NCI-H128 (cell line): ENCODE data around the gene ADAM33.

ENCODE experiments used
- DNase-seq: peaks from one replicate; lab custom pipeline; 2025; ENCODE audit not compliant: unreplicated experiment; lab: John Stamatoyannopoulos, UW

Gene ADAM33

GRCh38 chr20:3670945-3671344 is 10.9 kb downstream of the ADAM33 start:
- DNase-seq: no peak

GRCh38 chr20:3670511-3670910 is 11.3 kb downstream of the ADAM33 start:
- no peak for DNase-seq

- DNase-seq: no peak
These were observed 12.0 kb downstream of the ADAM33 start for GRCh38 chr20:3669710-3670367.

- no peak for DNase-seq
These were observed 14.3 kb downstream of the ADAM33 start for GRCh38 chr20:3667434-3668037.

GRCh38 chr20:3663858-3664257 is 18.0 kb downstream of the ADAM33 start:
- DNase-seq: no peak

- DNase-seq: no peak
These were observed 18.6 kb downstream of the ADAM33 start, which contains the start of gene GFRA4 for GRCh38 chr20:3663031-3663701. TSS of gene GFRA4 (minus strand) at chr20:3663399. CDS start at chr20:3663399, 0 bp downstream.

- no peak for DNase-seq
These were observed 19.8 kb downstream of the ADAM33 start for GRCh38 chr20:3661814-3662665.

- no peak for DNase-seq
These were observed 20.6 kb downstream of the ADAM33 start for GRCh38 chr20:3661060-3661813.

GRCh38 chr20:3660262-3661059 is 21.3 kb downstream of the ADAM33 start:
- no peak for DNase-seq

- no peak for DNase-seq
These were observed 22.1 kb downstream of the ADAM33 start for GRCh38 chr20:3659492-3660261.

- no peak for DNase-seq
These were observed 22.9 kb downstream of the ADAM33 start for GRCh38 chr20:3658716-3659491.

GRCh38 chr20:3658019-3658715 is 23.6 kb downstream of the ADAM33 start:
- DNase-seq: no peak

GRCh38 chr20:3655131-3655405 is 26.7 kb downstream of the ADAM33 start:
- DNase-seq: no peak

GRCh38 chr20:3654326-3655130 is 27.3 kb downstream of the ADAM33 start:
- no peak for DNase-seq

GRCh38 chr20:3653921-3654320 is 27.9 kb downstream of the ADAM33 start:
- no peak for DNase-seq

- DNase-seq: no peak
These were observed 28.9 kb downstream of the ADAM33 start for GRCh38 chr20:3652676-3653596.
